IMR-90 (cell line): ENCODE results near the gene PRC1. TPM values are rescaled to one million over a fixed set of nuclear protein-coding genes. Genes with fewer than 3 reads are reported as not detected.
A peak's percentile ranks its signal among the peaks of the same experiment; 100 is the strongest.

Experiments used
- ATAC-seq: fragments of 200-7000 bp; cut with Tn5 transposase; 2 replicates; pipeline ENCODE4 v1.9.1; 2020; ENCODE audit warnings: low read depth, mild to moderate bottlenecking, moderate library complexity
- BruUV-seq: library from RNA; stranded (reverse); fragments of 400-500 nt; replicated peaks from 2 replicates; lab custom pipeline; 2021; lab: Mats Ljungman, UMichigan
- CTCF ChIA-PET: fragments of 300-600 bp; formaldehyde crosslinking; extraction: SDS; loops from one replicate; lab custom pipeline; 2021; ENCODE audit warnings: antibody characterized with exemption; lab: Yijun Ruan, JAX
- POLR2A ChIA-PET: fragments of 300-600 bp; sonication (Branson Sonifier 250); formaldehyde crosslinking; loops from one replicate; lab custom pipeline; 2022; ENCODE audit warnings: antibody characterized with exemption; ENCODE audit not compliant: unreplicated experiment; lab: Charles Lee
- DNase-seq: peaks from one replicate; pipeline ENCODE4 v3.0.0; 2013
- H2AFZ ChIP-seq: replicated peaks from 2 replicates; pipeline ENCODE3; 2013; ENCODE audit warnings: low read length, mild to moderate bottlenecking; ENCODE audit not compliant: poor library complexity
- H2AK5ac ChIP-seq: 2 replicates; pipeline ENCODE4 v1.6.1; 2013; ENCODE audit warnings: low read depth, low read length, inconsistent platforms
- H2AK9ac ChIP-seq: replicated peaks from 2 replicates; pipeline ENCODE3; 2013; ENCODE audit warnings: mild to moderate bottlenecking, low read depth, low read length, moderate library complexity; ENCODE audit not compliant: poor library complexity
- H2BK120ac ChIP-seq: 2 replicates; pipeline ENCODE4 v1.6.1; 2013; ENCODE audit warnings: low read depth, low read length, inconsistent platforms
- H2BK15ac ChIP-seq: 3 replicates; pipeline ENCODE4 v1.6.1; 2013; ENCODE audit warnings: low read depth, low read length, inconsistent platforms
- H2BK20ac ChIP-seq: 2 replicates; pipeline ENCODE4 v1.6.1; 2013; ENCODE audit warnings: low read depth, mild to moderate bottlenecking, inconsistent platforms, low read length, moderate library complexity
- H2BK5ac ChIP-seq: 2 replicates; pipeline ENCODE4 v1.6.1; 2013; ENCODE audit warnings: mild to moderate bottlenecking, low read depth, low read length, inconsistent platforms; ENCODE audit not compliant: poor library complexity, severe bottlenecking
- H3K14ac ChIP-seq: replicated peaks from 2 replicates; pipeline ENCODE4 v1.6.1; 2013; ENCODE audit warnings: low read depth, low read length, inconsistent platforms
- H3K18ac ChIP-seq: 2 replicates; pipeline ENCODE4 v1.6.1; 2013; ENCODE audit warnings: low read depth, low read length, control low read depth
- H3K23ac ChIP-seq: 2 replicates; pipeline ENCODE4 v1.6.1; 2013; ENCODE audit warnings: low read depth, low read length, inconsistent platforms
- H3K27ac ChIP-seq: 2 replicates; pipeline ENCODE4 v1.5.1; 2013; ENCODE audit warnings: mild to moderate bottlenecking, control low read depth, low read length; ENCODE audit not compliant: insufficient read depth
- H3K27me3 ChIP-seq: 2 replicates; pipeline ENCODE4 v1.6.1; 2013; ENCODE audit warnings: low read length; ENCODE audit not compliant: control insufficient read depth, insufficient read depth
- H3K36me3 ChIP-seq: 2 replicates; pipeline ENCODE4 v1.6.1; 2013; ENCODE audit warnings: low read length, mixed read lengths; ENCODE audit not compliant: control insufficient read depth, insufficient read depth
- H3K4ac ChIP-seq: 2 replicates; pipeline ENCODE4 v1.6.1; 2013; ENCODE audit warnings: low read depth, low read length, inconsistent platforms
- H3K4me1 ChIP-seq: 2 replicates; pipeline ENCODE4 v1.6.1; 2013; ENCODE audit warnings: low read length, mixed read lengths; ENCODE audit not compliant: control insufficient read depth, insufficient read depth
- H3K4me2 ChIP-seq: 2 replicates; pipeline ENCODE4 v1.6.1; 2013; ENCODE audit warnings: low read depth, mild to moderate bottlenecking, control low read depth, low read length, moderate library complexity
- H3K4me3 ChIP-seq: 2 replicates; pipeline ENCODE4 v1.5.1; 2013; ENCODE audit warnings: low read depth, mild to moderate bottlenecking, control low read depth, low read length, moderate library complexity; ENCODE audit not compliant: insufficient read depth
- H3K56ac ChIP-seq: 2 replicates; pipeline ENCODE4 v1.6.1; 2013; ENCODE audit warnings: low read length, inconsistent platforms; ENCODE audit not compliant: insufficient read depth; ENCODE audit errors: extremely low read depth
- H3K79me1 ChIP-seq, 2 experiments: 2 replicates each; pipeline ENCODE4 v1.6.1; 2013; ENCODE audit warnings: low read length in 2 of 2, inconsistent platforms in 1 of 2, low read depth in 1 of 2
- H3K9ac ChIP-seq: 2 replicates; pipeline ENCODE4 v1.6.1; 2013; ENCODE audit warnings: low read depth, low read length, control low read depth
- H3K9me1 ChIP-seq: 2 replicates; pipeline ENCODE4 v1.6.1; 2013; ENCODE audit warnings: low read length, inconsistent platforms; ENCODE audit not compliant: insufficient read depth
- H3K9me3 ChIP-seq: 2 replicates; pipeline ENCODE4 v1.6.1; 2013; ENCODE audit warnings: low read length; ENCODE audit not compliant: control insufficient read depth, insufficient read depth
- H4K20me1 ChIP-seq: 2 replicates; pipeline ENCODE4 v1.6.1; 2013; ENCODE audit warnings: low read length, inconsistent platforms; ENCODE audit not compliant: insufficient read depth
- H4K5ac ChIP-seq: 2 replicates; pipeline ENCODE4 v1.6.1; 2013; ENCODE audit warnings: mild to moderate bottlenecking, low read depth, low read length, control low read depth
- H4K8ac ChIP-seq, 2 experiments: 2 replicates each; pipeline ENCODE4 v1.6.1; 2013; ENCODE audit warnings: low read depth in 2 of 2, low read length in 2 of 2, control low read depth in 1 of 2, inconsistent platforms in 1 of 2
- H4K91ac ChIP-seq: 2 replicates; pipeline ENCODE4 v1.6.1; 2013; ENCODE audit warnings: low read depth, low read length, inconsistent platforms; ENCODE audit not compliant: insufficient read depth
- BHLHE40 ChIP-seq: fragments of 150-350 bp; IDR thresholded peaks from 2 replicates; pipeline ENCODE4 v1.6.1; 2016; ENCODE audit warnings: mild to moderate bottlenecking, low read depth, low read length
- CEBPB ChIP-seq: IDR thresholded peaks from 2 replicates; pipeline ENCODE4 v1.6.1; 2012; ENCODE audit warnings: low read depth, low read length, improper control_type of control experiment
- CHD1 ChIP-seq: IDR thresholded peaks from 2 replicates; pipeline ENCODE4 v1.6.1; 2012; ENCODE audit warnings: low read depth, low read length, improper control_type of control experiment
- CTCF ChIP-seq: conservative IDR thresholded peaks from 2 replicates; pipeline ENCODE4 v1.5.1; 2012; ENCODE audit warnings: mild to moderate bottlenecking, low read depth, low read length, improper control_type of control experiment
- ELK1 ChIP-seq: fragments of 150-350 bp; IDR thresholded peaks from 2 replicates; pipeline ENCODE4 v1.6.1; 2016; ENCODE audit warnings: low read depth, mild to moderate bottlenecking, low read length, moderate library complexity, borderline replicate concordance
- FOS ChIP-seq: fragments of 150-350 bp; IDR thresholded peaks from 2 replicates; pipeline ENCODE4 v1.6.1; 2016; ENCODE audit warnings: low read depth, low read length
- MAZ ChIP-seq: IDR thresholded peaks from 2 replicates; pipeline ENCODE4 v1.6.1; 2012; ENCODE audit warnings: low read depth, mild to moderate bottlenecking, low read length, improper control_type of control experiment, moderate library complexity, borderline replicate concordance
- MXI1 ChIP-seq: IDR thresholded peaks from 2 replicates; pipeline ENCODE4 v1.6.1; 2012; ENCODE audit warnings: low read depth, mild to moderate bottlenecking, low read length, moderate library complexity, borderline replicate concordance
- NFE2L2 ChIP-seq: fragments of 150-350 bp; IDR thresholded peaks from 2 replicates; pipeline ENCODE4 v1.6.1; 2016; ENCODE audit warnings: low read depth, mild to moderate bottlenecking, low read length
- POLR2A ChIP-seq: IDR thresholded peaks from 2 replicates; pipeline ENCODE4 v1.6.1; 2012; ENCODE audit warnings: mild to moderate bottlenecking, low read depth, low read length
- RAD21 ChIP-seq: IDR thresholded peaks from 2 replicates; pipeline ENCODE4 v1.6.1; 2012; ENCODE audit warnings: low read length, improper control_type of control experiment
- RCOR1 ChIP-seq: IDR thresholded peaks from 2 replicates; pipeline ENCODE4 v1.6.1; 2012; ENCODE audit warnings: mild to moderate bottlenecking, low read length, improper control_type of control experiment; ENCODE audit not compliant: insufficient replicate concordance
- RFX5 ChIP-seq: IDR thresholded peaks from 2 replicates; pipeline ENCODE4 v1.8.0; 2012; ENCODE audit warnings: low read depth, mild to moderate bottlenecking, low read length, moderate library complexity
- SMC3 ChIP-seq: fragments of 150-350 bp; IDR thresholded peaks from 2 replicates; pipeline ENCODE4 v1.6.1; 2016; ENCODE audit warnings: low read depth, mild to moderate bottlenecking, antibody characterized with exemption, low read length, moderate library complexity
- USF2 ChIP-seq: fragments of 150-350 bp; IDR thresholded peaks from 2 replicates; pipeline ENCODE4 v1.6.1; 2017; ENCODE audit warnings: mild to moderate bottlenecking, antibody characterized with exemption, low read length, low read depth
- WGBS, 2 experiments: methylation state at CpG; one replicate each; pipeline versions ENCODE4 v1.1.5 to v1.1.7; 2013; ENCODE audit warnings: missing lambda C conversion rate in 2 of 2; ENCODE audit not compliant: insufficient read length in 1 of 2; ENCODE audit errors: extremely low coverage in 2 of 2; 5-methylcytosine and 5-hydroxymethylcytosine counted together
- dilution Hi-C: fragments of 300-500 bp; cut with HindIII; formaldehyde crosslinking; loops from one replicate; pipeline ENCODE4 v1.14.3; 2018; ENCODE audit warnings: low sequenced_read_pairs; ENCODE audit not compliant: unreplicated experiment
- in situ Hi-C: fragments of 300-500 bp; cut with MboI; formaldehyde crosslinking; loops from 3 replicates; pipeline ENCODE4 v1.14.3; 2019; ENCODE audit warnings: low sequenced_read_pairs, inconsistent platforms, mixed read lengths
- intact Hi-C: fragments of 100-400 bp; cut with micrococcal nuclease; formaldehyde crosslinking; loops from 2 replicates; pipeline ENCODE4 v1.10.0; 2022
- polyA plus RNA-seq, 3 experiments: library from polyadenylated mRNA; depleted of rRNA; stranded (reverse); fragments of >200 nt; gene quantifications; 2 replicates each; pipeline ENCODE4 v1.2.3, GENCODE V29; 2012; ENCODE audit warnings: low replicate concordance in 1 of 3
- total RNA-seq: library from RNA; depleted of rRNA; stranded (reverse); fragments of >200 nt; gene quantifications from 2 replicates; pipeline ENCODE4 v1.2.3, GENCODE V29; 2012

Gene PRC1
- total and polyA plus RNA-seq, 2 of the 4 experiments (the other 2 are of a cell fraction), result 131 to 148 TPM

- no peak overlapping the region for H3K4me3 ChIP-seq
- peak overlapping the region; percentile 82 to 91; a peak in 3 of 4 replicates for H4K8ac ChIP-seq
- no peak overlapping the region for H3K18ac ChIP-seq
- no peak overlapping the region for H2BK5ac ChIP-seq
- H3K9ac ChIP-seq, result no peak overlapping the region
- no peak overlapping the region for H2BK20ac ChIP-seq
- H2BK15ac ChIP-seq, result no peak overlapping the region
- no peak overlapping the region for H3K23ac ChIP-seq
- ChIA-PET POLR2A (no interaction called here), CTCF (interaction anchor here (0.9 to 1.9 kb wide), 2 partner anchors 22 to 283 kb away, joined by 4 to 6 read pairs; no protein-coding TSS in a partner anchor)
- H3K4me1 ChIP-seq, result peaks cover 7% of the 10 kb centered on the region
- DNase-seq, result no peak
- H3K79me1 ChIP-seq, result peaks cover 8 to 33% of the 10 kb centered on the region in 2 experiments; a peak in 3 of 4 replicates
- intact Hi-C loops (no loop called here), in situ Hi-C loops (no loop called here), dilution Hi-C loops (no loop called here)
- H3K36me3 ChIP-seq, result no peaks in the 10 kb centered on the region
- peaks cover 2% of the 10 kb centered on the region; the same call in 1 of the 2 replicates for H4K20me1 ChIP-seq
- ATAC-seq, result no peak
- BruUV-seq, result no TSS peak
- no peak overlapping the region for H2AK9ac ChIP-seq
- no peak overlapping the region for H3K27ac ChIP-seq
- H3K4ac ChIP-seq, result peak overlapping the region; percentile 66; the same call in 1 of the 2 replicates
- H4K5ac ChIP-seq, result peak overlapping the region; percentile 71
- H3K4me2 ChIP-seq, result no peak overlapping the region
- no peak overlapping the region; the same call in 1 of the 2 replicates for H2AK5ac ChIP-seq
- no peak overlapping the region for H4K91ac ChIP-seq
- peak overlapping the region; percentile 62 for H2AFZ ChIP-seq
- peaks cover 6% of the 10 kb centered on the region for H3K9me1 ChIP-seq
- no peak overlapping the region for H3K14ac ChIP-seq
- H2BK120ac ChIP-seq, result no peak overlapping the region
- H3K56ac ChIP-seq, result no peak overlapping the region
- H3K27me3 ChIP-seq, result no peaks in the 10 kb centered on the region
- 93% methylated on average over 6 of the region's 15 CpGs; no CpG with 5 or more reads in 1 of the 2 experiments for WGBS, 2 experiments
- no peaks in the 10 kb centered on the region for H3K9me3 ChIP-seq
- TF ChIP-seq FOS (no peak), ELK1 (no peak), NFE2L2 (no peak), CEBPB (no peak), RFX5 (no peak), MXI1 (no peak), CTCF (no peak), SMC3 (no peak), RAD21 (no peak), RCOR1 (no peak), MAZ (no peak), BHLHE40 (no peak), USF2 (no peak), CHD1 (no peak), POLR2A (no peak)
Observed at GRCh38 chr15:90930861-90931574, 63.3 kb downstream of the PRC1 start.
